NT2/D1 (cell line): ENCODE results near the gene RNF39.
"Not testable (repeated sequence)": the region's sequence is repeated elsewhere in the genome, so short reads cannot be mapped to it uniquely, and the experiment has no call there.

Experiments used
- DNase-seq: peaks from one replicate; pipeline ENCODE4 v3.0.0-alpha.2; 2011; ENCODE audit warnings: low read depth, low spot score
- H3K27me3 ChIP-seq: 2 replicates; pipeline ENCODE4 v1.6.0; 2011; ENCODE audit warnings: mild to moderate bottlenecking; ENCODE audit not compliant: insufficient read length, insufficient read depth
- H3K36me3 ChIP-seq: 2 replicates; pipeline ENCODE4 v1.6.1; 2011; ENCODE audit warnings: mild to moderate bottlenecking, low read length, mixed read lengths; ENCODE audit not compliant: insufficient read depth, insufficient read length
- H3K4me1 ChIP-seq: 2 replicates; pipeline ENCODE4 v1.5.1; 2011; ENCODE audit not compliant: insufficient read depth, insufficient read length
- H3K4me3 ChIP-seq: 2 replicates; pipeline ENCODE4 v1.5.1; 2011; ENCODE audit warnings: low read depth; ENCODE audit not compliant: insufficient read length
- H3K9ac ChIP-seq: 2 replicates; pipeline ENCODE4 v1.6.0; 2011; ENCODE audit warnings: low read depth; ENCODE audit not compliant: insufficient read length
- H3K9me3 ChIP-seq: 2 replicates; pipeline ENCODE4 v1.5.1; 2011; ENCODE audit warnings: mild to moderate bottlenecking, low read length; ENCODE audit not compliant: insufficient read depth
- SUZ12 ChIP-seq: IDR thresholded peaks from 2 replicates; pipeline ENCODE4 v1.6.1; 2011; ENCODE audit not compliant: insufficient read length, insufficient read depth; ENCODE audit errors: extremely low read depth
- YY1 ChIP-seq: IDR thresholded peaks from 2 replicates; pipeline ENCODE4 v1.6.1; 2011; ENCODE audit not compliant: insufficient read length, insufficient read depth
- ZNF274 ChIP-seq: IDR thresholded peaks from 2 replicates; pipeline ENCODE4 v1.6.1; 2011; ENCODE audit warnings: mild to moderate bottlenecking, low read depth, low read length

RNF39 gene

GRCh38 chr6:30037182-30037788 is 38.3 kb downstream of the RNF39 start:
- DNase-seq, result no peak
- H3K36me3 ChIP-seq, result peaks cover 5% of the 10 kb centered on the region
- H3K9ac ChIP-seq, result no peak overlapping the region
- H3K27me3 ChIP-seq, result no peaks in the 10 kb centered on the region
- no peaks in the 10 kb centered on the region for H3K4me1 ChIP-seq
- TF ChIP-seq YY1 (no peak), SUZ12 (no peak), ZNF274 (no peak)
- H3K9me3 ChIP-seq, result no peaks in the 10 kb centered on the region
- H3K4me3 ChIP-seq, result no peak overlapping the region

GRCh38 chr6:30035784-30036183 is 39.8 kb downstream of the RNF39 start:
- peaks cover 5% of the 10 kb centered on the region for H3K36me3 ChIP-seq
- no peak for TF ChIP-seq ZNF274
- no peak for TF ChIP-seq YY1
- no peak for TF ChIP-seq SUZ12
- H3K9ac ChIP-seq, result no peak overlapping the region
- H3K4me1 ChIP-seq, result no peaks in the 10 kb centered on the region
- no peak for DNase-seq
- no peaks in the 10 kb centered on the region for H3K27me3 ChIP-seq
- no peak overlapping the region for H3K4me3 ChIP-seq
- H3K9me3 ChIP-seq, result no peaks in the 10 kb centered on the region

GRCh38 chr6:30033440-30033839 is 42.1 kb downstream of the RNF39 start:
- not testable (repeated sequence) for H3K36me3 ChIP-seq, H3K9me3 ChIP-seq, H3K9ac ChIP-seq, DNase-seq, H3K4me3 ChIP-seq, H3K27me3 ChIP-seq, H3K4me1 ChIP-seq

GRCh38 chr6:30031381-30031780 is 44.2 kb downstream of the RNF39 start:
- Histone ChIP-seq H3K36me3 (peaks cover 5% of the 10 kb centered on the region), H3K9ac (no peak overlapping the region), H3K4me1 (no peaks in the 10 kb centered on the region), H3K27me3 (no peaks in the 10 kb centered on the region), H3K9me3 (no peaks in the 10 kb centered on the region), H3K4me3 (no peak overlapping the region)
- no peak for DNase-seq
- no peak for TF ChIP-seq ZNF274
- TF ChIP-seq YY1, result no peak
- TF ChIP-seq SUZ12, result no peak

GRCh38 chr6:30029588-30029987 is 46.0 kb downstream of the RNF39 start:
- no peak for DNase-seq
- TF ChIP-seq SUZ12, result no peak
- no peak for TF ChIP-seq YY1
- no peak for TF ChIP-seq ZNF274
- no peak overlapping the region for H3K9ac ChIP-seq
- H3K27me3 ChIP-seq, result no peaks in the 10 kb centered on the region
- H3K9me3 ChIP-seq, result no peaks in the 10 kb centered on the region
- no peak overlapping the region for H3K4me3 ChIP-seq
- no peaks in the 10 kb centered on the region for H3K4me1 ChIP-seq
- H3K36me3 ChIP-seq, result peaks cover 2% of the 10 kb centered on the region

GRCh38 chr6:30025186-30025585 is 50.4 kb downstream of the RNF39 start:
- Histone ChIP-seq H3K27me3 (no peaks in the 10 kb centered on the region), H3K36me3 (no peaks in the 10 kb centered on the region), H3K4me3 (no peak overlapping the region), H3K9ac (no peak overlapping the region), H3K4me1 (no peaks in the 10 kb centered on the region), H3K9me3 (no peaks in the 10 kb centered on the region)
- no peak for TF ChIP-seq YY1
- no peak for TF ChIP-seq SUZ12
- TF ChIP-seq ZNF274, result no peak
- no peak for DNase-seq

- H3K9me3 ChIP-seq, H3K9ac ChIP-seq, H3K27me3 ChIP-seq, DNase-seq, H3K36me3 ChIP-seq, H3K4me3 ChIP-seq, H3K4me1 ChIP-seq: not testable (repeated sequence)
Observed at GRCh38 chr6:30022712-30023111, 52.9 kb downstream of the RNF39 start.

GRCh38 chr6:30022189-30022588 is 53.4 kb downstream of the RNF39 start:
- DNase-seq, result no peak
- Histone ChIP-seq H3K9me3 (no peaks in the 10 kb centered on the region), H3K27me3 (no peaks in the 10 kb centered on the region), H3K9ac (no peak overlapping the region), H3K4me1 (no peaks in the 10 kb centered on the region), H3K4me3 (no peak overlapping the region), H3K36me3 (no peaks in the 10 kb centered on the region)
- TF ChIP-seq SUZ12 (no peak), ZNF274 (no peak), YY1 (no peak)
